ENCODE measurements around the gene WFDC12. TPM values are rescaled to one million over a fixed set of nuclear protein-coding genes. Genes with fewer than 3 reads are reported as not detected.

WFDC12 gene
- total and polyA plus RNA-seq, 2 donors (not counting 3 experiments of a cell fraction or from before 2014, with no cell fraction given), result not detected

DNA sequence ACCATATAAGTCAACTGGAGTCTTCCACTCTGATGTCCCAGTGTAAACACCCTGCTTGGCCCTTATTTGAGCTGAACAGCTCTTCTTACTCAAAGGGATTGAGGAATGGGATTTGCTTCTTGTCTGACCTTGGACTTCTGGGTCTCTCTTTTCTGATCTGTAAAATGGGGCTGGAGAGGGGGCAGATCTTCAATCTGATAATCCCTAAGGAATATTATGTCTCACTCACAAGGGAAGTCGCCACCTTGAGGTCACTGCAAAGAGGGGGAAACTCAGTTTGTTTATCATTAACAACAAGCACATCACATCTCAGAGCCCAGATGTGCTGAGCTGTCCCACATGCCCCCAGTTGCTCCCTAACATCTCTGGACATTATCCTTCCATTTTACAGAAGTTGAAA lies 38.4 kb downstream of the WFDC12 start:
- Histone ChIP-seq H3K27me3 (ENCODE audit: control insufficient read depth in 2 of 2, insufficient read depth in 2 of 2, low read length in 2 of 2) (no peaks in the 10 kb centered on the region), H3K4me1 (ENCODE audit: control insufficient read depth, extremely low read depth, insufficient read depth, low read length) (peaks cover 2% of the 10 kb centered on the region), H3K9ac (replicated peaks; ENCODE audit: extremely low read depth, insufficient read depth, low read length) (no peak overlapping the region), H3K9me1 (replicated peaks; ENCODE audit: control insufficient read depth, extremely low read depth, insufficient read depth, low read length) (no peaks in the 10 kb centered on the region), H3K79me2 (ENCODE audit: control insufficient read depth, insufficient read depth, low read length) (no peaks in the 10 kb centered on the region), H3K4me2 (ENCODE audit: insufficient read depth, low read length) (no peak overlapping the region), H3K4me3 (replicated peaks in 1 of 3; ENCODE audit: insufficient read depth in 1 of 3, low read depth in 1 of 3, low read length in 3 of 3) (no peak overlapping the region), H2AFZ (ENCODE audit: low read depth, low read length) (no peak overlapping the region), H3K27ac (ENCODE audit: insufficient read depth, low read depth, low read length) (no peak overlapping the region), H3K9me3 (replicated peaks; ENCODE audit: control insufficient read depth, insufficient read depth, low read length) (no peaks in the 10 kb centered on the region), H3K36me3 (ENCODE audit: control insufficient read depth in 2 of 2, extremely low read depth in 1 of 2, insufficient read depth in 2 of 2, low read length in 2 of 2) (no peaks in the 10 kb centered on the region), H4K20me1 (replicated peaks; ENCODE audit: control insufficient read depth, extremely low read depth, insufficient read depth, low read length) (no peaks in the 10 kb centered on the region)
- TF ChIP-seq EZH2 (IDR thresholded peaks at IDR 0.05; ENCODE audit: borderline replicate concordance, low read depth, low read length, severe bottlenecking) (no peak), MYC (IDR thresholded peaks at IDR 0.05; ENCODE audit: low read depth, low read length) (no peak), POLR2AphosphoS5 (IDR thresholded peaks at IDR 0.05; ENCODE audit: insufficient read depth, low read depth, low read length) (no peak), POLR2A (IDR thresholded peaks at IDR 0.05; ENCODE audit: low read depth, low read length) (no peak), JUN (IDR thresholded peaks at IDR 0.05; ENCODE audit: borderline replicate concordance, insufficient read depth, insufficient read length, low read depth) (no peak), FOS (IDR thresholded peaks at IDR 0.05; ENCODE audit: borderline replicate concordance, insufficient read depth, low read length) (no peak), GATA2 (IDR thresholded peaks at IDR 0.05; ENCODE audit: insufficient read depth, insufficient read length, low read depth, low read length) (no peak)
- TF ChIP-seq, protein P1, sequence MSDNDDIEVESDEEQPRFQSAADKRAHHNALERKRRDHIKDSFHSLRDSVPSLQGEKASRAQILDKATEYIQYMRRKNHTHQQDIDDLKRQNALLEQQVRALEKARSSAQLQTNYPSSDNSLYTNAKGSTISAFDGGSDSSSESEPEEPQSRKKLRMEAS (IDR thresholded peaks at IDR 0.05; ENCODE audit: insufficient read depth, insufficient read length), result no peak
- TF ChIP-seq, protein P2, sequence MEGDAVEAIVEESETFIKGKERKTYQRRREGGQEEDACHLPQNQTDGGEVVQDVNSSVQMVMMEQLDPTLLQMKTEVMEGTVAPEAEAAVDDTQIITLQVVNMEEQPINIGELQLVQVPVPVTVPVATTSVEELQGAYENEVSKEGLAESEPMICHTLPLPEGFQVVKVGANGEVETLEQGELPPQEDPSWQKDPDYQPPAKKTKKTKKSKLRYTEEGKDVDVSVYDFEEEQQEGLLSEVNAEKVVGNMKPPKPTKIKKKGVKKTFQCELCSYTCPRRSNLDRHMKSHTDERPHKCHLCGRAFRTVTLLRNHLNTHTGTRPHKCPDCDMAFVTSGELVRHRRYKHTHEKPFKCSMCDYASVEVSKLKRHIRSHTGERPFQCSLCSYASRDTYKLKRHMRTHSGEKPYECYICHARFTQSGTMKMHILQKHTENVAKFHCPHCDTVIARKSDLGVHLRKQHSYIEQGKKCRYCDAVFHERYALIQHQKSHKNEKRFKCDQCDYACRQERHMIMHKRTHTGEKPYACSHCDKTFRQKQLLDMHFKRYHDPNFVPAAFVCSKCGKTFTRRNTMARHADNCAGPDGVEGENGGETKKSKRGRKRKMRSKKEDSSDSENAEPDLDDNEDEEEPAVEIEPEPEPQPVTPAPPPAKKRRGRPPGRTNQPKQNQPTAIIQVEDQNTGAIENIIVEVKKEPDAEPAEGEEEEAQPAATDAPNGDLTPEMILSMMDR (IDR thresholded peaks at IDR 0.05; ENCODE audit: extremely low read depth in 1 of 2, insufficient read depth in 1 of 2, low read depth in 1 of 2, low read length in 2 of 2), result no peak
- intact Hi-C loops (cut with micrococcal nuclease) (no loop called here), dilution Hi-C loops (cut with MboI; ENCODE audit: extremely low pct_ligation_motif_present, low sequenced_read_pairs) (no loop called here)
- CTCF ChIA-PET, result interaction anchor here (1.0 to 3.1 kb wide), 3 partner anchors 10 to 42 kb away, joined by 3 to 13 read pairs (median 10); no protein-coding TSS in a partner anchor
- DNase-seq (ENCODE audit: low read depth, low spot score) (no peak), FAIRE-seq (no peak)
- POLR2A ChIA-PET, result no interaction called here
- no TSS peak for BruUV-seq (replicated peaks)

Measured in endothelial cell of umbilical vein (primary cell).